ENCODE data around the gene CAPN15.
"Not testable (repeated sequence)": the region's sequence is repeated elsewhere in the genome, so short reads cannot be mapped to it uniquely, and the experiment has no call there.

CAPN15 gene

DNA sequence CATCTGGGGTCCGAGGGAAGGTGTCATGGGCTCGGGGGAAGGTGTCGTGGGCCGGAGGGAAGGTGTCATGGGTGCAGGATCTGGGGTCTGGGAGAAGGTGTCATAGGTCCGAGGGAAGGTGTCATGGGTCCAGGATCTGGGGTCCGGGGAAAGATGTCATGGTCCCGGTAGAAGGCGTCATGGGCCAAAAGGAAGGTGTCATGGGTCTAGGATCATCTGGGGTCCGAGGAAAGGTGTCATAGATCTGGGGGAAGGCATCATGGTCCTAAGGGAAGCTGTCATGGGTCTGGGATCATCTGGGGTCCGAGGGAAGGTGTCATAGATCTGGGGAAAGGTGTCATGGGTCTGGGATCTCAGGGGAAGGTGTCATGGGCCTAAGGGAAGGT, 63.3 kb downstream of the CAPN15 start:
- Histone ChIP-seq H3K36me3 (no peaks in the 10 kb centered on the region; the same call in 1 of the 2 replicates), H3K27me3 (no peaks in the 10 kb centered on the region), H3K4me2 (peak overlapping the region; percentile 96), H3K9me3 (no peaks in the 10 kb centered on the region), H3K9ac (peak overlapping the region; percentile 91), H4K20me1 (peaks cover 74% of the 10 kb centered on the region), H3K27ac (peak overlapping the region; percentile 79), H3K4me3 (peak overlapping the region; percentile 94), H3K4me1 (peaks cover 80% of the 10 kb centered on the region)
- no peak for TF ChIP-seq Cebpa-rat (IDR thresholded peaks at IDR 0.05)

GRCh38 chr16:591231-591630, 63.7 kb downstream of the CAPN15 start:
- Histone ChIP-seq H3K36me3 (peaks cover 2% of the 10 kb centered on the region), H4K20me1 (peaks cover 78% of the 10 kb centered on the region), H3K4me1 (peaks cover 80% of the 10 kb centered on the region), H3K4me2 (peak overlapping the region; percentile 96), H3K4me3 (peak overlapping the region; percentile 94), H3K9ac (peak overlapping the region; percentile 91), H3K27ac (no peak overlapping the region), H3K9me3 (no peaks in the 10 kb centered on the region), H3K27me3 (no peaks in the 10 kb centered on the region)
- no peak for TF ChIP-seq Cebpa-rat (IDR thresholded peaks at IDR 0.05)

- Histone ChIP-seq H3K27me3 (no peaks in the 10 kb centered on the region), H3K27ac (peak overlapping the region; percentile 76), H3K4me3 (no peak overlapping the region), H3K9me3 (no peaks in the 10 kb centered on the region), H4K20me1 (peaks cover 85% of the 10 kb centered on the region), H3K4me1 (peaks cover 78% of the 10 kb centered on the region), H3K36me3 (peaks cover 10% of the 10 kb centered on the region), H3K4me2 (peak overlapping the region; percentile 96), H3K9ac (peak overlapping the region; percentile 61; the same call in 1 of the 2 replicates)
- no peak for TF ChIP-seq Cebpa-rat (IDR thresholded peaks at IDR 0.05)
Observed at GRCh38 chr16:591892-592517, 64.5 kb downstream of the CAPN15 start.

DNA sequence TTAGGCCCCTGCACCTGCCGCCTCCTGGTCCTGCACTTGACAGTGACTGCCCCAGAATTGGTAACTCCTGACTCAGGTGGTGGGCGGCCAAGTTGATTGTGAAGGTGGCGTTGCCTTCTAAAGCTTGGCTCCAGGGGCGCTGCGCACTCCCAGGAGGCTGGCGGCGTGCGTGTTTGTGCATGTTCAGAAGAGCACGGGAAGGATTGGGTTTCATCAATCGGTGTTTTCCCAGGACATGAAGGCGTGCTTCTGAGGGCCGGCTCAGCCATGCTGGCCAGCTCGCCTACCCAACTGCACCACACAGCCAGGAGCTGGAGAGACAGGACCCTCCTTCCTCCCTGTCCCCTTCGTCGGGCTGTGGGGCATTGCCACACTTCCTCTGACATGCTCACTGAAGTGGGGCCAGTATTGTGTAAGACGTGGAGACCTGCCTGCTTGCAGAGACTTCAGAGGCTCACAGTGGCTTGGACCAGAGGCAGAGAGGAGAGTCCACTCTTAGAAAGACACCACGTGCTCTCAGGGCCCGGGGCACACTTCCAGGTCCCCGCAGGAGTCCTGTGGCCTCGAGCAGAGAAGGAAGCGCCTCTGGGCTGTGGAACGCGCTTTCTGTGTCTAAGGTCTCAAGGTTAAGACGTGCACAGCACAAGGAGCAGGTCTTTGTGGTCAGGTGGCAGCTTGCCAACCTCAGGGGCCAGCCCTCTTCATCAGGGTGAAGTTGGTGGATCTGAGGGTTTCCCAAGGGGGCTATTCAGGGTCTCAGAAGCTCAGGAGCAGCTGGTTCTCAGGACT, 65.2 kb downstream of the CAPN15 start:
- Histone ChIP-seq H3K36me3 (peaks cover 14% of the 10 kb centered on the region), H3K27ac (peak overlapping the region; percentile 76), H3K4me1 (peaks cover 71% of the 10 kb centered on the region), H3K4me2 (peak overlapping the region; percentile 96), H3K27me3 (no peaks in the 10 kb centered on the region), H3K9ac (peak overlapping the region; percentile 61), H3K9me3 (no peaks in the 10 kb centered on the region), H4K20me1 (peaks cover 81% of the 10 kb centered on the region), H3K4me3 (no peak overlapping the region)
- TF ChIP-seq Cebpa-rat (IDR thresholded peaks at IDR 0.05) = peak; percentile 93

GRCh38 chr16:593406-593805, 65.9 kb downstream of the CAPN15 start:
- Histone ChIP-seq H3K27ac (peak overlapping the region; percentile 76), H4K20me1 (peaks cover 74% of the 10 kb centered on the region), H3K27me3 (no peaks in the 10 kb centered on the region), H3K9ac (peak overlapping the region; percentile 61), H3K4me1 (peaks cover 65% of the 10 kb centered on the region), H3K36me3 (peaks cover 18% of the 10 kb centered on the region), H3K9me3 (no peaks in the 10 kb centered on the region), H3K4me3 (no peak overlapping the region), H3K4me2 (peak overlapping the region; percentile 96)
- no peak for TF ChIP-seq Cebpa-rat (IDR thresholded peaks at IDR 0.05)

DNA sequence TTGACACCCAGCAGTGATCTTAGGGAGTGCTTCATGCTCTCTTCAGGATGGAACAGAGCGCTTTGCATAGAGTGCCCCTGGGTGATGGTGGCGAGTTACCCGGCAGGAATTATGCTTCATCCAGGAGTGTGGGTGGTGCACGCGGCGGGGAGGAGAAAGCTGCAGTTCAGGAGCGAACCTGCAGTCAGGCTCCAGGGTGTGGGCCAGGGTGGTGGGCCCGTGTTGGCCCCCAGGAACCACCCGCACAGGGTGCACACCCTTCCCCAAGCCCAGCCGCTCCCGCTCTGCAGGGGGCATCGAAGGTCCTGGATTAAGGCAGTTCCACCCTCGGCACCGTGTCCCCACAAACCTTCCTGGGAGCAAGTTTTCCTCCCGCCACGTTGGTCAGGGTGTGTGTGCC, 66.3 kb downstream of the CAPN15 start:
- peaks cover 71% of the 10 kb centered on the region for H4K20me1 ChIP-seq
- H3K27ac ChIP-seq = peak overlapping the region; percentile 76
- H3K4me2 ChIP-seq = peak overlapping the region; percentile 96
- TF ChIP-seq Cebpa-rat (IDR thresholded peaks at IDR 0.05) = no peak
- H3K9me3 ChIP-seq = 0 out of 2 replicates have a peak, but pooled peaks cover 2% of the 10 kb centered on the region
- H3K36me3 ChIP-seq = peaks cover 22% of the 10 kb centered on the region
- H3K27me3 ChIP-seq = no peaks in the 10 kb centered on the region
- H3K4me3 ChIP-seq = no peak overlapping the region
- peak overlapping the region; percentile 61 for H3K9ac ChIP-seq
- H3K4me1 ChIP-seq = peaks cover 65% of the 10 kb centered on the region

- Histone ChIP-seq H3K27me3 (no peaks in the 10 kb centered on the region), H3K4me3 (no peak overlapping the region), H3K4me2 (peak overlapping the region; percentile 65), H3K9me3 (peaks cover 8% of the 10 kb centered on the region; the same call in 1 of the 2 replicates), H3K9ac (0 out of 2 replicates have a peak overlapping the region, but pooled peaks have one; percentile 24), H3K27ac (no peak overlapping the region), H3K4me1 (peaks cover 65% of the 10 kb centered on the region), H3K36me3 (peaks cover 32% of the 10 kb centered on the region), H4K20me1 (peaks cover 73% of the 10 kb centered on the region)
- no peak for TF ChIP-seq Cebpa-rat (IDR thresholded peaks at IDR 0.05)
Observed at GRCh38 chr16:595094-595528, 67.6 kb downstream of the CAPN15 start.

- H3K36me3 ChIP-seq = peaks cover 35% of the 10 kb centered on the region
- peak overlapping the region; percentile 65 for H3K4me2 ChIP-seq
- H3K27ac ChIP-seq = peak overlapping the region; percentile 46; the same call in 1 of the 2 replicates
- TF ChIP-seq Cebpa-rat (IDR thresholded peaks at IDR 0.05) = no peak
- peaks cover 8% of the 10 kb centered on the region; the same call in 1 of the 2 replicates for H3K9me3 ChIP-seq
- no peaks in the 10 kb centered on the region for H3K27me3 ChIP-seq
- peaks cover 66% of the 10 kb centered on the region for H3K4me1 ChIP-seq
- no peak overlapping the region for H3K9ac ChIP-seq
- peaks cover 73% of the 10 kb centered on the region for H4K20me1 ChIP-seq
- no peak overlapping the region for H3K4me3 ChIP-seq
Observed at GRCh38 chr16:595942-596735, 68.6 kb downstream of the CAPN15 start.

DNA sequence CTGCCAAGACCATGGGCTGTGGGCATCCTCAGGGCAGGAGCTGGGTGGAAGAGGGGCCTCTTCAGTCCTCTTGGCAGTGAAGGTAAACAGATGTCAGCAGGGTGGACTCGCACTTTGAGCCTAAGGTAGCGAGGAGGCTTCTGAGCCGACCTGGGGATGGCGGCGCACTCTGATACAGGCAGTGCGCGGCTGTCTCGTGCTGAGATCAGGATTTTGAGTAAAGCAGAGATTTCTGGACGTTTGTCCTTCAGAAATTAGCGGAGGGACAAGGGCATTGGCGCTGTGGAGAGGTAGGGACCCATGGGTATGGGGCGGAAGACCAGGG, 69.2 kb downstream of the CAPN15 start:
- peaks cover 8% of the 10 kb centered on the region; the same call in 1 of the 2 replicates for H3K9me3 ChIP-seq
- peak overlapping the region; percentile 65 for H3K4me2 ChIP-seq
- H3K36me3 ChIP-seq = peaks cover 37% of the 10 kb centered on the region
- H3K27ac ChIP-seq = peak overlapping the region; percentile 46; the same call in 1 of the 2 replicates
- no peak overlapping the region for H3K9ac ChIP-seq
- no peak overlapping the region for H3K4me3 ChIP-seq
- no peaks in the 10 kb centered on the region for H3K27me3 ChIP-seq
- TF ChIP-seq Cebpa-rat (IDR thresholded peaks at IDR 0.05) = no peak
- H3K4me1 ChIP-seq = peaks cover 62% of the 10 kb centered on the region
- H4K20me1 ChIP-seq = peaks cover 72% of the 10 kb centered on the region

DNA sequence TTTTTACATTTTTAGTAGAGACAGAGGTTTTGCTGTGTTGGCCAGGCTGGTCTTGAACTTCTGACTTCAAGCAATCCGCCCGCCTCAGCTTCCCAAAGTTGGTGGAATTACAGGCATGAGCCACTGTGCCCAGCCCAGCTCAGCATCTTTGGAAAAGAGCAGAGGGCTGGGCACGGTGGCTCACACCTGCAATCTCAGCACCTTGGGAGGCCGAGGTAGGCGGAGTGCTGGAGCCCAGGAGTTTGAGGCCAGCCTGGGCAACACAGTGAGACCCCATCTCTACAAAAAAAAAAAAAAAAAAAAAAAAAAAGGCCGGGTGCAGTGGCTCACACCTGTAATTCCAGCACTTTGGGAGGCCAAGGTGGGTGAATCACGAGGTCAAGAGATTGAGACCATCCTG, 70.1 kb downstream of the CAPN15 start:
- Histone ChIP-seq H4K20me1 (peaks cover 71% of the 10 kb centered on the region), H3K36me3 (peaks cover 37% of the 10 kb centered on the region), H3K4me1 (peaks cover 52% of the 10 kb centered on the region)
- not testable (repeated sequence) for H3K27me3 ChIP-seq, H3K9ac ChIP-seq, H3K9me3 ChIP-seq, H3K4me2 ChIP-seq, H3K27ac ChIP-seq, H3K4me3 ChIP-seq
